ENCODE results near the gene ZFC3H1. TPM values are rescaled to one million over a fixed set of nuclear protein-coding genes. Genes with fewer than 3 reads are reported as not detected.
A peak's percentile ranks its signal among the peaks of the same experiment; 100 is the strongest.

ZFC3H1 gene
- total RNA-seq, 1 experiment from 2014 or later: 8.3 TPM

DNA sequence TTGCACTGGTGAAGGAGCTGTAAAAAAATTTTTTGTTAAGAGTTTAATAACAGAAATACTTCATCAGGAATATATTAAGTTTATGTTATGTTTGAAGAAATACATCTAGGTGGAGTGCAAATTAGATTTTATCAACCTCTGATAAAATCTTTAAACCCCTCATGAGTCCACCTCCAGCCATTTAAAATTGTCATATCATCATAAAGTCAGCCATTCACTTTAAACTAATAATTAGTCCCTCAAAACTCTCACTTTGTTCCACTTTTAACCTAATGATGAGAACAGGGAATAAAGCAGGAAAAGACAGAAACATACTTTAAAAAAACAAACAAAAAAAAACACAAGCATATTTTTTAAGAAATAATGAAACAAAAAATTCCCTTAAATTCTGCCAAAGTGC lies 25.1 kb downstream of the ZFC3H1 start:
- no peak for DNase-seq (ENCODE audit: low spot score)

GRCh38 chr12:71636704-71637115 lies 26.9 kb downstream of the ZFC3H1 start:
- peak; percentile 70 for DNase-seq (ENCODE audit: low spot score)

DNA sequence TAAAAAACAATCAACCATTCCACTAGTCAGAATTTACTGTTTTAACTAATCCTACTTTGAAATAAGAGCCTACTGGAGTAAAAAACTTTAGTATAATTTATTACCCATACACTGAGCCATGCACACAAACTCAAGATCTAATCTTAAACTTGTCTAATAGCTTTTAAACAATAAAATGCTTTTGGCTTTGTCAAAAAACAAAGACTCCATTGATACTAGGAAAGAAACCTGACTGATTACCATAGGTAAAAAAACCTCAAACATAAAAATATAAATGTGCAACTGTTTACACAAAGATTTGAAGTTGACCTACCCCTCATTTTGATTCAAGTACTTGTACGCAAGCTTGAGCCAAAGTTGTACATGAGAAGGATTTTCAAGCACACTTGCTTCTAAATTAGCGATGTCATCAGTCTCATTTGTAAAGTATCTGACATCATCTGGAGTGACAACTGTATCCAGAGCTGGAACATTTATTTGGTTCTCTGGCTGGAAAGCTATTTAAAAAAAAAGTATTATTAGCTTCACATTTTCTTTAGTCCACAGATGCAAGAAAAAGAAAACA lies 36.1 kb downstream of the ZFC3H1 start:
- no peak for DNase-seq (ENCODE audit: low spot score)

DNA sequence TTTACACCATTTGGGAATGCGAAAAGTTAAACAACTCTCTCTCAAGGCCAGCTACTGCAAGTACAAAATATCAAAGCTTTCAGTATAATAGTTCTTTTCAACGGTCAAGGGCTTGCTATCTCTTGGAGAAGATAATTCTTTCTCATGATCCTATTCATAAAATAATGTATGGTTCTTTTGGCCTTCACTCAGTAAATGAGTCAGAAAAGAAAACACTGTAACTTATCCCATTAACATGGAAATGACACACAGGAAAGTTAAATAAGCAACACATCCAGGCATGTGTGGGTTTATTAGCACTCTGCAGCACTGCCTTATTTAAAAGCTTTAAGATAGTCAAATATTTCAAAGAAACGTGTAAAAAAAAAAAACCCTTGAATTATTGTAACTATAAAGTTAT lies 36.9 kb downstream of the ZFC3H1 start:
- peak; percentile 14 for DNase-seq (ENCODE audit: low spot score)

GRCh38 chr12:71626098-71626497 lies 37.5 kb downstream of the ZFC3H1 start:
- DNase-seq (ENCODE audit: low spot score): no peak

- DNase-seq (ENCODE audit: low spot score): no peak
These were observed 38.2 kb downstream of the ZFC3H1 start for GRCh38 chr12:71625476-71625875.

GRCh38 chr12:71621938-71622337 lies 41.7 kb downstream of the ZFC3H1 start:
- no peak for DNase-seq (ENCODE audit: low spot score)

DNA sequence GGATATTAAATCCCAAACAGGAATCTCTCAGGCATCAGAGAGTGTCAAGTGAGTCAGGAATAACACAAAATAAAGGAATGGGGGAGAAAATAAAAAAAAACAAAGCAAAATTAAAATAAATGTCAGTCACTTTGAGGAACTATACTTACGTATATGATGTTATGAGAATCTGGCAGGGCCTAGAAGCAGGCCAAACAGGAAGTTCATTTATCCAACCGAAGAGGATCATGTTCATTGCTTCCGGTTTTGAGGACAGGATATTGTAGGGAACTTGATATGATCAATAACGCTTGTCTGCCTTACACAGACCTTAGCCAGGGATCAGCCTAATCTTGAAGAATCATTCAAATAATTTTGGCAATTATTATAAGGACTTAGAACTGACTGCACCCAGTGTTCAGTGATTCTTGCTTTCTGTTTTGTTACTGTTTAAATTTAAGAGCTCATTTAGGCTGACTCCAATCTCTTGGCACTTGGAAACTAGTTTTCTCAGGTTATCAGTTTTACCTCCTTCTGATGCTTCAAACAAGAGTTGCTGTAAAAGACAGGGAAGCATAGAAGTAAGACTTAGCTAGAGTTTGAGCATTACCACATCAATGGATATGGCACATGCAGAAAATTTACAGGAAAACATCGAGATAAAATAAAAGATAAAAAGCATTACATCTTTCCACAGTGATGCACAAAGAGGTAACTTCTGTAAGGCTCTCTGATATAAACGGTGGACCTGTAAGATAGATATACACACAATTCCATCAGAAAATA lies 53.4 kb downstream of the ZFC3H1 start:
- DNase-seq (ENCODE audit: low spot score): no peak

GRCh38 chr12:71607494-71608330 lies 55.9 kb downstream of the ZFC3H1 start:
- DNase-seq (ENCODE audit: low spot score): no peak

DNA sequence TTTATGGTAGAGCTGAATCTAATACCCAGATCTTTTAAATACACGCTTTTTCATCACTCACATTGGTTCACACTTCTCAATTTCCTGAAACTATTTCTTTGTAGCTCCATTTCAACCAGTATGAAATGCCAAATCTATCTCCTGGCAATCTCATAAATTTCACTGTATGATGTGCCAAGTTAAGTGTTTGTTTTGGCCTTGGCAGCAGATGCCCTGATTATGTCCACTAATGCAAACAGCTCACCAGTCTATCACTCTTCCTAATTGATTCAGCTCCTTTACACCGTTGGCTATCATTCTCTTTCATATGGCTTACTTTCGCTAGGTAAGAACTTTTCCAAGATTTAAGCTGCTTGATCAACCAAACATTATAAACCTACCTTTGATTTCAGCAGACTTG lies 58.6 kb downstream of the ZFC3H1 start:
- no peak for DNase-seq (ENCODE audit: low spot score)

DNA sequence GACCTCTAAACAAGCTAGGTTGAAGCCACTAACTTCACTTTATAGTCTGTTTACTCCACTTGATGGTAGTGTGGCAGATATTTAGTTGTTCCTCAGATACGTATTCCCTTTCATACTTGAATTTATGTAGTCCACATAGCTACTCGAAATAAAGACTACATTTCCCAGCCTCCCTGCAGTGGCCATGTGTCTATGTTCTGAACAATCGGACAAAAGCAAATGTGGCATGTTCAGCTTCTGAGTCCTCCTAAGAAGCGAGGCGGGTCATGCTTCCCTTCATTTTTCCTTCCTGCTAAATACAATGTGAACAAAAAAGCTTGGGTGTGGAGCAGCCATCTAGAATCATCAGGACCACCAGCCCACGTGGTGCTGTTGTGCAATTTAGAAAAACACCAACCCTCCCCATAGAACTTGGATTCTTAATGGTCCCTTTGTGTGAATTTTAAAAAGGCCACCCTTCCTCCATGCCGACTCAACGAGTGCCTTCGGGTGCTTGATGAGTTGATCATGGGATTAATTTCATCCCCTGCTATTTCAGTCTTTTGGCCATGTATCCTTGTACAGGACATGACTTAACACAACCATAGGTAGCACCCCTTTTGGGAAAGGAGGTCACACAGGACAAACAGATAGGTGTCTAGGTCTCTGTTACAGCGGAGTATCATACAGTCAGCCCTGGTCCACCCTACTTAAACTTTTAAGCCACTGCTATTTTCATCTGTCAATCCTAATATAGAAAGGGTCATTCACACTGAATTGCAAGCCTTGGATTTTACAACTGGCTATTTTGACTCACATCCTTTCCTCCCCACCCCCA lies 60.7 kb downstream of the ZFC3H1 start:
- DNase-seq (ENCODE audit: low spot score): no peak

- no peak for DNase-seq (ENCODE audit: low spot score)
These were observed 62.1 kb downstream of the ZFC3H1 start for GRCh38 chr12:71601546-71601945.

DNA sequence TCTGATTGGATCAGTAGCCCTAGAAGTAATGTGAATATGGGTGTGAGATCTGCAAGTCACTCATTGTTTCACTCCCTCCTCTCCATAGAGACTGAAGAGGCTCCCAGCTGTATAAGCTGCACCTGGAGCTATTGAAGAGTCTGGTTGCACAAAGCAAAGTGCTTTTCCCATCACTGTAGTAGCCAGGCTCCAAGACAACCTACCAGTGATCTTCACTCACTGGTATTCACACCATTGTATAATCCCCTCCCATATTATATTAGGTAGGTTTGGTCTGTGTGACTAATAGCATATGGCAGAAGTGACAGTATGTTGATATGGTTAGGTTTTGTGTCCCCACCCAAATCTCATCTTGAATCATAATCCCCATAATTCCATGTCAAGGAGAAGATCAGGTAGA lies 64.4 kb downstream of the ZFC3H1 start:
- DNase-seq (ENCODE audit: low spot score): no peak

- DNase-seq (ENCODE audit: low spot score): no peak
These were observed 69.3 kb downstream of the ZFC3H1 start for GRCh38 chr12:71594214-71594948.

DNA sequence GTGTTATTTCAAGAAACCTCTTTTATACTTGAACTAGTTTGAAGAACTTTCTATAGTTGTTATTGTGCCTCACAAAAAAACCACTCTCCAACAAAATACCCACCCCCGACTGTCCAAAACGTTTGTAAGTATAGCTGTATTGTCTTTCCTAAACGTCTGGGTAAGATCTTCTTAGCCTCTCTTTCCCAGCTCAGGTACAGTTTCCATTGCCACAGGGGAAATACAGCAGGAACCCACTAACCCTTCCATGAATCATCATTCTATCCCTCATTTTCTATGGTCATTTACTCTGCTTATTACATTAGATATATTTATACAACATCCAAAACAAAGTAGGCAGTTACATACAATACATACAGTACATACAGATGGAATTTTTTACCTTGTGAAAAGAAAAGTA lies 70.8 kb downstream of the ZFC3H1 start:
- DNase-seq (ENCODE audit: low spot score): no peak

GRCh38 chr12:71591601-71592000 lies 72.0 kb downstream of the ZFC3H1 start:
- DNase-seq (ENCODE audit: low spot score): no peak

DNA sequence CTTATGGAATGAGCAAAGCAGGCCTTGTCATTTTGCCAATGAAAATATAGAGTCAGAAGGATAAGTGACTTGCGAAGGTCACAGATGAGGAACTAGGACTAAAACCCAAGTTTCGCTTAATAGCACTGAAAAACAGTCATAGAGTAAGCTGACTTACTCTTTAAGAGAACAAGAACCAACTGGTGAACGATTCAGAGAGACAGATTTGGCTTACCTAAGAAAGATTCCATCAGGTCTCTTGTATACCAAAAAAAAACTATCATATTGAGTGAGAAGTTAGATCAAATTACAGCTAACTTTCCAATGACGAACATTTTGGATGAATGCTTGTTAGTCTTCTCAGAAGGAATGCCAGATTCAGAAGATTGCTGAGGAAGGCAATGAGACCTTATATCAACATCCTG lies 74.2 kb downstream of the ZFC3H1 start:
- DNase-seq (ENCODE audit: low spot score): no peak

DNA sequence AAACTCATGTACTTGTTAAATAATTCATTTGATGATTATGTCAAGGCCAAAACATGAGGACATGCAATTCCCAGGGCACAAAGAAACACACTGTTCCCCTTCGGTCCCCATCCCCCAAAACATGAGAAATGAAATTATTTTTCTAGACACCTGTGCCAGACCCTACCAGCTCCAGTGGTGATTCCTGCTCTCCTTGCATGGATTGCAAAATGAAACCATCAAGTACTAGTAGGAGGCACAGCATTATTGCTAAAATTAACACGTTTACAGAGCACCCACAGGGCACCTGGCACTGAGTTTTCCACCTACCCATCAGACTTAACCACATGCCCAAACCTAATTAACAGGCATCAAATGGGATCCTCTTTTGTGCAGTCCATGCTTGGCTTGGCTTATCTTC lies 76.6 kb downstream of the ZFC3H1 start:
- no peak for DNase-seq (ENCODE audit: low spot score)

- DNase-seq (ENCODE audit: low spot score): no peak
These were observed 78.4 kb downstream of the ZFC3H1 start for GRCh38 chr12:71585218-71585617.

- no peak for DNase-seq (ENCODE audit: low spot score)
These were observed 79.3 kb downstream of the ZFC3H1 start for GRCh38 chr12:71584356-71584755.

DNA sequence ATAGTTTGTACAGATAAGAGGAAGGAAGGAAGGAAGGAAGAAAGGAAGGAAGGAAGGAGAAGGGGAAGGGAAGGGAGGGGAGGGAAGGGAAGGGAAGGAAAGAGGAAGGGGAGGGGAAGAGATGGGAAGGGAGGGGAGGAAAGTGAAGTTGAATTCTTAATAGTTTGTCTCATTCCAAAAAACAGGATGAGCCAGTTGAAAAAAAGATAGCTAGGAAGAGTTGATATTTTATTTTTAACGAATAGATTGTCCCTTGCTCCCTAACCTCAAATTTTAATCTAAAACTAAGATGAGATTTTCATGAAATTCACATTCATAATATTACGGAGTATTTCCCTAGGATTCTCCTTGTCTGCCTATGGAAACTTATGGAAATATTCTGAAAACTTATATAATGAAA lies 80.7 kb downstream of the ZFC3H1 start:
- no peak for DNase-seq (ENCODE audit: low spot score)

All from A172 (cell line).